ENCODE results near the gene DCTN1.

DNA sequence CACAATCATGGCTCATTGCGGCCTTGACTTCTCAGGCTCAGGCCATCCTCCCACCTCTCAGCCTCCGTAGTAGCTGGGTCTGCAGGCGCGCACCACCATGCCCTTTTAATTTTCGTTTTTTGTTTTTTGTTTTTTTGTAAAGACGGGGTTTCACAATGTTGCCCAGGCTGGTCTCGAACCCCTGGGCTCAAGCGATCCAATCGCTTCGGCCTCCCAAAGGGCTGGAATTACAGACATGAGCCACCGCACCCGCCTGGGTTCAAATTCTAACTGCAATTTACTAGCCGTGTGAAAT, 12.3 kb upstream of the DCTN1 start:
- TF ChIP-seq, protein P1, sequence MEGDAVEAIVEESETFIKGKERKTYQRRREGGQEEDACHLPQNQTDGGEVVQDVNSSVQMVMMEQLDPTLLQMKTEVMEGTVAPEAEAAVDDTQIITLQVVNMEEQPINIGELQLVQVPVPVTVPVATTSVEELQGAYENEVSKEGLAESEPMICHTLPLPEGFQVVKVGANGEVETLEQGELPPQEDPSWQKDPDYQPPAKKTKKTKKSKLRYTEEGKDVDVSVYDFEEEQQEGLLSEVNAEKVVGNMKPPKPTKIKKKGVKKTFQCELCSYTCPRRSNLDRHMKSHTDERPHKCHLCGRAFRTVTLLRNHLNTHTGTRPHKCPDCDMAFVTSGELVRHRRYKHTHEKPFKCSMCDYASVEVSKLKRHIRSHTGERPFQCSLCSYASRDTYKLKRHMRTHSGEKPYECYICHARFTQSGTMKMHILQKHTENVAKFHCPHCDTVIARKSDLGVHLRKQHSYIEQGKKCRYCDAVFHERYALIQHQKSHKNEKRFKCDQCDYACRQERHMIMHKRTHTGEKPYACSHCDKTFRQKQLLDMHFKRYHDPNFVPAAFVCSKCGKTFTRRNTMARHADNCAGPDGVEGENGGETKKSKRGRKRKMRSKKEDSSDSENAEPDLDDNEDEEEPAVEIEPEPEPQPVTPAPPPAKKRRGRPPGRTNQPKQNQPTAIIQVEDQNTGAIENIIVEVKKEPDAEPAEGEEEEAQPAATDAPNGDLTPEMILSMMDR (IDR thresholded peaks at IDR 0.05; ENCODE audit: low read depth, low read length, poor library complexity, severe bottlenecking): no peak
- TF ChIP-seq EZH2phosphoT487 (IDR thresholded peaks at IDR 0.05; ENCODE audit: borderline replicate concordance, low read length): no peak
